AG09309 (cell line): ENCODE results near the gene ELF1.
"Not testable (repeated sequence)": the region's sequence is repeated elsewhere in the genome, so short reads cannot be mapped to it uniquely, and the experiment has no call there.

ENCODE experiments used
- DNase-seq: peaks from one replicate; pipeline ENCODE4 v3.0.0-alpha.2; 2010; ENCODE audit warnings: low read depth
- H3K4me3 ChIP-seq: 2 replicates; pipeline ENCODE4 v1.5.1; 2011; ENCODE audit warnings: mild to moderate bottlenecking, low read depth, low read length, moderate library complexity; ENCODE audit not compliant: control insufficient read depth
- TF ChIP-seq, protein P1 (sequence below): IDR thresholded peaks from 2 replicates; pipeline ENCODE4 v1.5.1; 2011; ENCODE audit warnings: mild to moderate bottlenecking, low read depth, low read length, inconsistent platforms; ENCODE audit not compliant: insufficient read depth, control insufficient read depth; ENCODE audit errors: missing control alignments

ELF1 gene

DNA sequence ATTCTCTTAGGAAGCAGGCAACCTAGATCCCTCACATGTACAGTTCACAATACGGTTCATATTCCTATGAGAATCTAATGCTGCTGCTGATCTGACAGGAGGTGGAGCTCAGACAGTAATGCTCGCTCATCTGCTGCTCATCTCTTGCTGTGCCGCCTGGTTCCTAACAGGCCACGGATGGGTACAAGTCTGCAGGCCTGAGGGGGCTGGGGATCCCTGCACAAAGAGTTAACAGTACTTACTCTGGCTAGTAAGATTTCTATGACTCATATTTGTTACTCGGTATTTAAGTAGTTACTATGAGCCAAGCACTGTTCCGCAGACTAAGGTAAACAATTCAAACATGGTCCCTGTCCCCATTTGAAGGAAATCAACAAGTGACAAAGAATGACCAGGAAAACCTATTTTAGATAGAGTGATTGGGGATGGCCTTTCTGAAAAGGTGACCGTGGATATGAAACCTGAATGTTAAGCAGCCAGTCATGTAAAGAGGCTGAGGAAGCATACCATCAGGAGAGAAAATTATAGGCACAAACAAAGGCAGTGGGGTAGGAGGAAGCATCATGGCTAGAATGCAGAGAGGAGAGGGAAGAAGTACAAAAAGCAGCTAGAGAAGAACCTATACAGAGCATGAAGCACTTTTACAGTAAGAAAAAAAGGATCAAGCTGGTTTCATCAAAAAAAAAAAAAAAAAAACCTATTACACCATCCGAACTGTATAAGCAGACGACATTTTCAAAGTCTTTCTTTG lies 21.6 kb upstream of the ELF1 start:
- TF ChIP-seq, protein P1, sequence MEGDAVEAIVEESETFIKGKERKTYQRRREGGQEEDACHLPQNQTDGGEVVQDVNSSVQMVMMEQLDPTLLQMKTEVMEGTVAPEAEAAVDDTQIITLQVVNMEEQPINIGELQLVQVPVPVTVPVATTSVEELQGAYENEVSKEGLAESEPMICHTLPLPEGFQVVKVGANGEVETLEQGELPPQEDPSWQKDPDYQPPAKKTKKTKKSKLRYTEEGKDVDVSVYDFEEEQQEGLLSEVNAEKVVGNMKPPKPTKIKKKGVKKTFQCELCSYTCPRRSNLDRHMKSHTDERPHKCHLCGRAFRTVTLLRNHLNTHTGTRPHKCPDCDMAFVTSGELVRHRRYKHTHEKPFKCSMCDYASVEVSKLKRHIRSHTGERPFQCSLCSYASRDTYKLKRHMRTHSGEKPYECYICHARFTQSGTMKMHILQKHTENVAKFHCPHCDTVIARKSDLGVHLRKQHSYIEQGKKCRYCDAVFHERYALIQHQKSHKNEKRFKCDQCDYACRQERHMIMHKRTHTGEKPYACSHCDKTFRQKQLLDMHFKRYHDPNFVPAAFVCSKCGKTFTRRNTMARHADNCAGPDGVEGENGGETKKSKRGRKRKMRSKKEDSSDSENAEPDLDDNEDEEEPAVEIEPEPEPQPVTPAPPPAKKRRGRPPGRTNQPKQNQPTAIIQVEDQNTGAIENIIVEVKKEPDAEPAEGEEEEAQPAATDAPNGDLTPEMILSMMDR: no peak
- no peak overlapping the region for H3K4me3 ChIP-seq
- DNase-seq: no peak

DNA sequence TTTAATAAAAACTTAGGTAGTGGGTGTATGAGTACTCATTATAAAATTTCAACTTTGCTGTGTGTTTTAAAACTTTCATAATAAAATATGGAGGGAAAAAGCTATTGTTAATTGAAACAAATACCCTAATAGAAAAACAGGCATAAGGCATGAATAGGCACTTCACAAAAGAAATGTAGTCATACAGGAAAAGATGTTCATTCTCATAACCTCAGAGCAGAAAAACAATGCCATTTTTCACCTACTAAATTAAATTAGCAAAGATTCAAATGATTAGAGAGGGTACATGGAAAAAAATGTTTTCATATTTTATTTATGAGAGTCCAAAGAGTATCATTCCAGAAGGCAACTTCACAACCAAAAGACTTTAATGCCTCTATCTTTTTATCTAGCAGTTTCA lies 20.6 kb upstream of the ELF1 start:
- TF ChIP-seq, protein P1: no peak
- DNase-seq: no peak
- no peak overlapping the region for H3K4me3 ChIP-seq

DNA sequence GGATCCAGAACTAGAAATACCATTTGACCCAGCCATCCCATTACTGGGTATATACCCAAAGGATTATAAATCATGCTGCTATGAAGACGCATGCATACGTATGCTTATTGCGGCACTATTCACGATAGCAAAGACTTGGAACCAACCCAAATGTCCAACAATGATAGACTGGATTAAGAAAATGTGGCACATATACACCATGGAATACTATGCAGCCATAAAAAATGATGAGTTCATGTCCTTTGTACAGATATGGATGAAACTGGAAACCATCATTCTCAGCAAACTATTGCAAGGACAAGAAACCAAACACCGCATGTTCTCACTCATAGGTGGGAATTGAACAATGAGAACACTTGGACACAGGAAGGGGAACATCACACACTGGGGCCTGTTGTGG lies 17.4 kb upstream of the ELF1 start:
- not testable (repeated sequence) for DNase-seq, H3K4me3 ChIP-seq

DNA sequence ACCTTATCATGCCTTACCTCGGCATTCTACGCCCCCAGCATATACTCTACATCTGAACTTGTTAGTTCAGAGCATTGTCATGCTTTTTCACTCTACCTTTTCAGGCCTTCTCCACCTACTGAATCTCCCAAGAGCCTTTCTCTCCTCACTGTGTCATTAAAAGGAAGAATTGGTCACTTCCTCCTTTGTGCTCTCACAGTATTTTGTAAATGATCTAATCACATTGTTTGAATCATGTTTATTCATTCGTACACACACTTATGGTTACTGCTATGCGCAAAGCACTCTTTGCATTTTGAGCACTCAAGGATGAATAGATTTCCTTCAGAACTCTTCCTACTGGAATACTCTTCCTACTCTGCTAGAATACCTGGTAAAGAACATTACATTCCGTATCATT lies 15.8 kb upstream of the ELF1 start:
- DNase-seq: no peak
- TF ChIP-seq, protein P1: no peak
- H3K4me3 ChIP-seq: no peak overlapping the region

DNA sequence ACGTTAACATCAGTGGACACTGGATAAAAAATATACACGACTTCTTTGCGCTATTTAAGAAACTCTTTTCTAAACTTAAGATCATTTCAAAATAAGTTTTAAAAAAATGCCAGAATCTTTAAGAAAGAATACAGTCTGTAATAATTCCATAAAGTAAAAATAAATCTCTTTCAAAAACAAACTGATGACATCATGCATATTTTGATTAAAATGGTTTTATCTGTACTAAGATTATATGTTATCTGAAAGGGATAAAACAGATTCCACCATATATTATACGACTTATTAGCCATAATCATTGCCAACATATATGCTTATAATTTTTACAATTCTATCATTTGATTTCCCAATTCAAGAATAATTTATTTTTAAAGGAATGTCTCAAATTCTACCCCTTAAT lies 15.3 kb upstream of the ELF1 start:
- H3K4me3 ChIP-seq: no peak overlapping the region
- TF ChIP-seq, protein P1: no peak

DNA sequence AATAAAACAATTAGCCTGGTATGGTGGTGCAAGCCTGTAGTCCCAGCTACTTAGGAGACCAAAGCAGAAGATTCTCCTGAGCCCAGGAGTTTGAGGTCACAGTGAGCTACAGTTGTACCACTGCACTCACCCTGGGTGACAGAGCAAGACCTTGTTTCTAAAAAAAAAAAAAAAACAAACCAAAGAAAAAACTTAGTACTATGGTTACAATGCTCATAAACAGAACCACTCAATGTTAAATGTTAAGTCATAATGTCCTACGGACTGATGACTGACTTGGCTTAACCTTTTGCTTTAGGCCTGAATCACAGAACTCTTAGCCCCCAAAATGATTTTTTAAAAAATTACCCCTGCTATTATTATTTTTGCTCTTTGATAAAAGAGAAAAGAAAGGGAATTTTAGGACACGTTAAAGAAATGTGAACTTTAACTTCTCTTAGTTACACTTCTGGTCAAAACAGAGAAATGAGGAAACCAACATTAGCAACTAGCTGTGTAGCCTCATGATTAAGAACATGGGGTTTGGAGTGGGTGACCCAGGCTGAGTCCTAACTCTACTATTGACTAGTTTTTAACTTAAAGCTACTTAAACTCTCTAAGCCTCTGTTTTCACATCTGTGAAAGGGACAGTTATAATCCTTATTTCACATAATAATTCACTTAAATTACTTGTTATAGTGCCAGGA lies 13.7 kb upstream of the ELF1 start:
- TF ChIP-seq, protein P1: no peak
- H3K4me3 ChIP-seq: no peak overlapping the region
- no peak for DNase-seq

More for the DNA sequence above, 15.3 kb upstream of the ELF1 start:
- no peak for DNase-seq

DNA sequence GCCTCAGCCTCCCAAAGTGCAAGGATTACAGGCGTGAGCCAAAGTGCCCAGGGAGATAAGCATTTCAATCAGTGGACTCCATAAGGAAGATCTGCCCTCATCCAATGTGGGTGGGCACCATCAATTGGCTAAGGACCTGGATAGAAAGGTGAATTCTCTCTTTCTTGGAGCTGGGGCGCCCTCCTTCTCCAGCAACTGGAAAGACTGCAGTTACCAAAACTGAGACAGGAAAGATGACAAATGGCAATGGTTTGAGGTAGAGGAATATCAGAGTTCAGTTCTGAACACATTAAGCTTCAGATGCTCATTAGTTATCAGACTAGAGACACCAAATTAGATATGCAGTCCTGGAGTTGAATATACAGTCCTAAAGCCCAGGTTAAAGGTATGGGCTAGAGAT lies 10.5 kb upstream of the ELF1 start:
- TF ChIP-seq, protein P1: no peak
- no peak for DNase-seq
- no peak overlapping the region for H3K4me3 ChIP-seq
